Kidney tubule cell (primary cell): Measurements from ENCODE around the gene PSKH1.
"Not testable (repeated sequence)": the region's sequence is repeated elsewhere in the genome, so short reads cannot be mapped to it uniquely, and the experiment has no call there.

ENCODE experiments used
- DNase-seq: peaks from one replicate; pipeline ENCODE4 v3.0.0-alpha.2; 2018; ENCODE audit warnings: low spot score

Gene PSKH1

GRCh38 chr16:67961551-67961957, 68.5 kb downstream of the PSKH1 start:
- DNase-seq: peak; percentile 61

- no peak for DNase-seq
These were observed 69.1 kb downstream of the PSKH1 start for GRCh38 chr16:67962135-67962534.

GRCh38 chr16:67963292-67963661, 70.2 kb downstream of the PSKH1 start:
- no peak for DNase-seq

- DNase-seq: no peak
These were observed 70.7 kb downstream of the PSKH1 start for GRCh38 chr16:67963662-67964321.

GRCh38 chr16:67964477-67965131, 71.5 kb downstream of the PSKH1 start:
- DNase-seq: no peak

GRCh38 chr16:67965668-67966548, 72.9 kb downstream of the PSKH1 start:
- no peak for DNase-seq

- DNase-seq: peak; percentile 28
These were observed 73.6 kb downstream of the PSKH1 start for GRCh38 chr16:67966549-67967182.

- DNase-seq: peak; percentile 49
These were observed 74.3 kb downstream of the PSKH1 start for GRCh38 chr16:67967183-67967957.

- peak; percentile 31 for DNase-seq
These were observed 74.9 kb downstream of the PSKH1 start for GRCh38 chr16:67967958-67968399.

- DNase-seq: peak; percentile 88
These were observed 75.6 kb downstream of the PSKH1 start, which contains the start of gene SLC12A4 for GRCh38 chr16:67968400-67969253. Gene SLC12A4 (minus strand): TSS chr16:67968637. CDS start chr16:67968553, 84 bp downstream.

GRCh38 chr16:67969254-67970039, 76.4 kb downstream of the PSKH1 start:
- DNase-seq: no peak

- DNase-seq: no peak
These were observed 78.1 kb downstream of the PSKH1 start for GRCh38 chr16:67971111-67971510.

- not testable (repeated sequence) for DNase-seq
These were observed 79.2 kb downstream of the PSKH1 start for GRCh38 chr16:67972285-67972684.

- DNase-seq: no peak
These were observed 82.5 kb downstream of the PSKH1 start for GRCh38 chr16:67975321-67976105.

- DNase-seq: no peak
These were observed 83.2 kb downstream of the PSKH1 start for GRCh38 chr16:67976205-67976604.

GRCh38 chr16:67977005-67977404, 84.0 kb downstream of the PSKH1 start:
- no peak for DNase-seq

- DNase-seq: no peak
These were observed 84.6 kb downstream of the PSKH1 start for GRCh38 chr16:67977469-67978227.
